Measurements from ENCODE around the gene RAVER2. TPM values are rescaled to one million over a fixed set of nuclear protein-coding genes. Genes with fewer than 3 reads are reported as not detected.
"Not testable (repeated sequence)": the region's sequence is repeated elsewhere in the genome, so short reads cannot be mapped to it uniquely, and the experiment has no call there.

The RAVER2 gene
- polyA plus RNA-seq, 3 donors from 2014 or later: 1.1 to 1.8 (median 1.4) TPM

GRCh38 chr1:64801851-64802523 is 57.1 kb downstream of the RAVER2 start:
- DNase-seq: no peak
- peaks cover 0 to 4% (median 0%) of the 10 kb centered on the region in 3 donors for H3K27me3 Mint-ChIP-seq (ENCODE audit: low read depth in 3 of 3)
- no peaks in the 10 kb centered on the region for H3K4me1 Mint-ChIP-seq
- H3K36me3 Mint-ChIP-seq: peaks cover 0 to 3% (median 0%) of the 10 kb centered on the region in 3 donors
- H3K4me3 Mint-ChIP-seq: no peak overlapping the region
- no peaks in the 10 kb centered on the region for H3K9me3 Mint-ChIP-seq
- H3K27ac Mint-ChIP-seq: no peak overlapping the region

- no peak for DNase-seq
- Mint-ChIP-seq H3K27ac (no peak overlapping the region), H3K36me3 (no peaks in the 10 kb centered on the region), H3K4me3 (no peak overlapping the region), H3K9me3 (no peaks in the 10 kb centered on the region), H3K4me1 (no peaks in the 10 kb centered on the region), H3K27me3 (ENCODE audit: low read depth in 3 of 3) (no peaks in the 10 kb centered on the region)
Observed at GRCh38 chr1:64809309-64809708, 64.4 kb downstream of the RAVER2 start.

GRCh38 chr1:64810001-64810400 is 65.1 kb downstream of the RAVER2 start:
- Mint-ChIP-seq H3K4me1 (no peaks in the 10 kb centered on the region), H3K9me3 (no peaks in the 10 kb centered on the region), H3K27me3 (ENCODE audit: low read depth in 3 of 3) (no peaks in the 10 kb centered on the region), H3K36me3 (no peaks in the 10 kb centered on the region), H3K27ac (no peak overlapping the region), H3K4me3 (no peak overlapping the region)
- DNase-seq: no peak

GRCh38 chr1:64811131-64811530 is 66.3 kb downstream of the RAVER2 start:
- Mint-ChIP-seq H3K9me3 (no peaks in the 10 kb centered on the region), H3K27me3 (ENCODE audit: low read depth in 3 of 3) (no peaks in the 10 kb centered on the region), H3K4me1 (no peaks in the 10 kb centered on the region), H3K27ac (no peak overlapping the region), H3K4me3 (no peak overlapping the region), H3K36me3 (no peaks in the 10 kb centered on the region)
- no peak for DNase-seq

DNA sequence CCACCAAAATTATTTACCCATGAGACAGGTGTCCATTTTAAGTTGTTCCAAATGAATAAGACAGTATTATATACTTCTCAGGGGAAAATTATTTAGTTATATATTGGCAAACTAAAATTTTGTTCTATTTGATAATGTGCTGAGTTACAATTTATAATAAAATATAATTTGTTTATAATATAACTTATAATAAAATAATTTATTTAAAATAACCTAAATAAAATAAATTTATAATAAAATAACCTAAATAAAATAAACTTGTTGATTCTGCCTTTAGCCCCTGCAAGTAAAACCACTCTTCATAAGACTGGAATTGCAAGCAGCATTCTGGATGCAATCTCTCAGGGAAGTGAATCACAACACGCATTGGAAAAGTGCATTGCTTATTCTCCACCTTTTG is 69.6 kb downstream of the RAVER2 start:
- Mint-ChIP-seq H3K4me3 (no peak overlapping the region), H3K36me3 (no peaks in the 10 kb centered on the region), H3K27me3 (ENCODE audit: low read depth in 3 of 3) (peaks cover 0 to 4% (median 0%) of the 10 kb centered on the region in 3 donors), H3K9me3 (no peaks in the 10 kb centered on the region), H3K4me1 (no peaks in the 10 kb centered on the region), H3K27ac (no peak overlapping the region)
- DNase-seq: no peak

- not testable (repeated sequence) for H3K27me3 Mint-ChIP-seq (ENCODE audit: low read depth in 3 of 3); H3K4me1 Mint-ChIP-seq; H3K9me3 Mint-ChIP-seq
Observed at GRCh38 chr1:64817364-64817763, 72.5 kb downstream of the RAVER2 start.

GRCh38 chr1:64820572-64820971 is 75.7 kb downstream of the RAVER2 start:
- not testable (repeated sequence) for H3K27ac Mint-ChIP-seq, H3K4me1 Mint-ChIP-seq

More at GRCh38 chr1:64817364-64817763, 72.5 kb downstream of the RAVER2 start:
- H3K4me3 Mint-ChIP-seq, DNase-seq, H3K36me3 Mint-ChIP-seq: not testable (repeated sequence)
- peak overlapping the region in 1 of 6 donors; percentile 33 for H3K27ac Mint-ChIP-seq

DNA sequence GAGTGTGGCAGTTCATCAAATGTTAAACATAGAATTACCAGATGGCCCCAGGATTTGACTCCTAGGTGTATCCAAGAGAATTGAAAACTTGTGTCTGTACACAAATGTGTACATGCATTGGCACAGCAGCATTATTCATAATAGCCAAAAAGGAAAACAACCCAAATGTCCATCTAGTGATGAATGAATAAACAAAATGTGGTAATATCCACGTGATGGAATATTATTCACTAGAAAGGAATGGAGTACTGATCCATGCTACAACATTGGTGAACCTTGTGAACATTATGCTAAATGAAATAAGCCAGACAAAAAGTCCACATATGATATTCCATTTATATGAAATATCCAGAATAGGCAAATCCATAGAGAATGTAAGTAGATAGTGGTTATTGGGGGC is 77.7 kb downstream of the RAVER2 start:
- H3K9me3 Mint-ChIP-seq: no peaks in the 10 kb centered on the region

More at GRCh38 chr1:64820572-64820971, 75.7 kb downstream of the RAVER2 start:
- H3K36me3 Mint-ChIP-seq, H3K9me3 Mint-ChIP-seq, DNase-seq, H3K4me3 Mint-ChIP-seq: not testable (repeated sequence)
- H3K27me3 Mint-ChIP-seq (ENCODE audit: low read depth in 3 of 3): peaks cover 5 to 16% (median 6%) of the 10 kb centered on the region in 3 donors

DNA sequence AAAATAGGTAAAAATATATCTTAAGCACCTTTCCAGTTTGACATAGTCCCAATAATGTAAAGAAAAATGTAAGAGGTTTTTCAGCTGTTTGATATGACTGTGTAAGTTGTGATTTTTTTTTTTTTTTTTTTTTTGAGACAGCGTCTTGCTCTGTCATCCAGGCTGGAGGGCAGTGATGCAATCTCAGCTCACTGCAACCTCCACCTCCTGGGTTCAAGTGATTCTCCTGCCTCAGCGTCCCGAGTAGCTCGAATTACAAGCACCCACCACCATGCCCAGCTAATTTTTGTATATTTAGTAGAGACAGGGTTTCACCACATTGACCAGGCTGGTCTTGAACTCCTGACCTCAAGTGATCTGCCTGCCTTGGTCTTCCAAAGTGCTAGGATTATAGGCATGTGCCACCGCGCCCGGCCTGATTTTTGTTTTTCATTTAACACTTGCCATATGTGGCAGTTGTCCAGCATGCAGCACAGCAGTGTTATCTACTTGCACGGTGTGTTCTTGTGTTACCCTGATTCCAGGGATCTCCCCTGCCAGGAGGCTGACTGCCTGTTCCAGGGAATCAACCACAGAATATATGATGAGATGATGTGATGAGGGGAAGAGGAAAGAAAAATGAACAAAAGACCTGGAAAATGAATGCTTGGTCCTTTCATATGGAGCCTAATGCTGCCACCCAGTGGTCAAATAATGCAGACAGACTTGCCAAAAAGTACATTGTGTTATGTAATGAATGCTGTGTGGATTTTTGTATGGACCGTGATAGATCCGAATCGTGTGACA is 79.0 kb downstream of the RAVER2 start:
- peaks cover 34 to 39% of the 10 kb centered on the region in 2 donors for H3K4me1 Mint-ChIP-seq
- no peaks in the 10 kb centered on the region for H3K36me3 Mint-ChIP-seq
- H3K4me3 Mint-ChIP-seq: peak overlapping the region in 2 of 5 donors; percentile 38 to 53
- peak; percentile 55 to 60 (median 57) for DNase-seq
- peaks cover 8 to 33% (median 13%) of the 10 kb centered on the region in 3 donors for H3K27me3 Mint-ChIP-seq (ENCODE audit: low read depth in 3 of 3)
- H3K27ac Mint-ChIP-seq: peak overlapping the region in 4 of 6 donors; percentile 12 to 62 (median 48)
- no peaks in the 10 kb centered on the region for H3K9me3 Mint-ChIP-seq

More for the DNA sequence above, 77.7 kb downstream of the RAVER2 start:
- no peaks in the 10 kb centered on the region for H3K36me3 Mint-ChIP-seq
- H3K27me3 Mint-ChIP-seq (ENCODE audit: low read depth in 3 of 3): peaks cover 6 to 27% (median 10%) of the 10 kb centered on the region in 3 donors
- peaks cover 22 to 26% of the 10 kb centered on the region in 2 donors for H3K4me1 Mint-ChIP-seq
- no peak overlapping the region for H3K27ac Mint-ChIP-seq
- no peak for DNase-seq
- no peak overlapping the region for H3K4me3 Mint-ChIP-seq

- H3K4me3 Mint-ChIP-seq: peak overlapping the region; percentile 48 to 84 (median 58)
- H3K9me3 Mint-ChIP-seq: no peaks in the 10 kb centered on the region
- peaks cover 0 to 4% (median 0%) of the 10 kb centered on the region in 3 donors for H3K36me3 Mint-ChIP-seq
- H3K27ac Mint-ChIP-seq: peak overlapping the region; percentile 67 to 93 (median 89)
- peaks cover 44 to 48% of the 10 kb centered on the region in 2 donors for H3K4me1 Mint-ChIP-seq
- peaks cover 8 to 39% (median 13%) of the 10 kb centered on the region in 3 donors for H3K27me3 Mint-ChIP-seq (ENCODE audit: low read depth in 3 of 3)
- peak in 2 of 3 donors; percentile 34 to 53 for DNase-seq
Observed at GRCh38 chr1:64826991-64827390, 82.1 kb downstream of the RAVER2 start.

DNA sequence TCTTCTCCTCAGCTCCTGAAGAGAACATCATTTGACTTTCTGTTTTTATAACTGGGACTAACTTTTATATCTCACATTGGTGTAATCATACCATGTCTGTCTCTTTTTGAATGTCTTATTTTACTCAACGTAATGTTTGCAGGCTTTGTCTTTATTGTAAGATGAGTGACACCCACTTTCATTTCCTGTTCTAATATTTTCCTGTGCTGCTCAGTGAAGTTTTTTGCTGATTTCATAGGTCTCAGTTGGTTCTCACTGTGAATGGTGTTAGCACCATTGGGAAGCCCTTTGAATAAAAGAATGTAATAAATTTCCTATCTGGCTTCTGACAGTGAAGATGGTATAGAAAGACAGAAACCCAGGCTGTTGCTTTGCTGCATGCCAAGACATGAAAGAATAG is 84.0 kb downstream of the RAVER2 start:
- no peak for DNase-seq
- H3K27ac Mint-ChIP-seq: peak overlapping the region; percentile 78 to 93 (median 85)
- H3K4me1 Mint-ChIP-seq: peaks cover 44 to 48% of the 10 kb centered on the region in 2 donors
- no peaks in the 10 kb centered on the region for H3K9me3 Mint-ChIP-seq
- H3K4me3 Mint-ChIP-seq: peak overlapping the region; percentile 14 to 77 (median 71)
- H3K36me3 Mint-ChIP-seq: peaks cover 7 to 19% (median 8%) of the 10 kb centered on the region in 3 donors
- peaks cover 7 to 33% (median 21%) of the 10 kb centered on the region in 3 donors for H3K27me3 Mint-ChIP-seq (ENCODE audit: low read depth in 3 of 3)

GRCh38 chr1:64829411-64830029 is 84.6 kb downstream of the RAVER2 start:
- no peak overlapping the region for H3K4me3 Mint-ChIP-seq
- no peaks in the 10 kb centered on the region for H3K9me3 Mint-ChIP-seq
- H3K27ac Mint-ChIP-seq: peak overlapping the region; percentile 78 to 93 (median 85)
- H3K36me3 Mint-ChIP-seq: peaks cover 7 to 26% (median 13%) of the 10 kb centered on the region in 3 donors
- DNase-seq: no peak
- H3K27me3 Mint-ChIP-seq (ENCODE audit: low read depth in 3 of 3): peaks cover 4 to 28% (median 21%) of the 10 kb centered on the region in 3 donors
- H3K4me1 Mint-ChIP-seq: peaks cover 38 to 41% of the 10 kb centered on the region in 2 donors

GRCh38 chr1:64830030-64830651 is 85.3 kb downstream of the RAVER2 start:
- Mint-ChIP-seq H3K27ac (peak overlapping the region; percentile 56 to 93 (median 82)), H3K36me3 (peaks cover 8 to 28% (median 13%) of the 10 kb centered on the region in 3 donors), H3K9me3 (no peaks in the 10 kb centered on the region), H3K27me3 (ENCODE audit: low read depth in 3 of 3) (peaks cover 4 to 28% (median 21%) of the 10 kb centered on the region in 3 donors), H3K4me1 (peaks cover 38 to 40% of the 10 kb centered on the region in 2 donors), H3K4me3 (no peak overlapping the region)
- DNase-seq: no peak
